Measurements from ENCODE around the gene KIRREL3.

The KIRREL3 gene

GRCh38 chr11:126587541-126587940, 413.0 kb downstream of the KIRREL3 start:
- in situ Hi-C loops (cut with MboI; ENCODE audit: low sequenced_read_pairs): no loop called here

- in situ Hi-C loops (cut with MboI; ENCODE audit: low sequenced_read_pairs): no loop called here
Observed at GRCh38 chr11:126585774-126586491, 414.6 kb downstream of the KIRREL3 start.

- in situ Hi-C loops (cut with MboI; ENCODE audit: low sequenced_read_pairs): no loop called here
Observed at GRCh38 chr11:126585388-126585773, 415.2 kb downstream of the KIRREL3 start.

GRCh38 chr11:126583594-126584427, 416.8 kb downstream of the KIRREL3 start:
- in situ Hi-C loops (cut with MboI; ENCODE audit: low sequenced_read_pairs): no loop called here

- in situ Hi-C loops (cut with MboI; ENCODE audit: low sequenced_read_pairs): no loop called here
Observed at GRCh38 chr11:126583101-126583500, 417.5 kb downstream of the KIRREL3 start.

GRCh38 chr11:126581871-126582648, 418.5 kb downstream of the KIRREL3 start:
- in situ Hi-C loops (cut with MboI; ENCODE audit: low sequenced_read_pairs): no loop called here

- in situ Hi-C loops (cut with MboI; ENCODE audit: low sequenced_read_pairs): no loop called here
Observed at GRCh38 chr11:126578426-126578825, 422.1 kb downstream of the KIRREL3 start.

GRCh38 chr11:126578021-126578420, 422.5 kb downstream of the KIRREL3 start:
- in situ Hi-C loops (cut with MboI; ENCODE audit: low sequenced_read_pairs): no loop called here

GRCh38 chr11:126575849-126576248, 424.7 kb downstream of the KIRREL3 start:
- in situ Hi-C loops (cut with MboI; ENCODE audit: low sequenced_read_pairs): no loop called here

GRCh38 chr11:126573325-126573978, 427.1 kb downstream of the KIRREL3 start:
- in situ Hi-C loops (cut with MboI; ENCODE audit: low sequenced_read_pairs): no loop called here

- in situ Hi-C loops (cut with MboI; ENCODE audit: low sequenced_read_pairs): no loop called here
Observed at GRCh38 chr11:126570489-126570888, 430.1 kb downstream of the KIRREL3 start.

GRCh38 chr11:126567419-126567818, 433.2 kb downstream of the KIRREL3 start:
- in situ Hi-C loops (cut with MboI; ENCODE audit: low sequenced_read_pairs): no loop called here

GRCh38 chr11:126564566-126564965, 436.0 kb downstream of the KIRREL3 start:
- in situ Hi-C loops (cut with MboI; ENCODE audit: low sequenced_read_pairs): no loop called here

GRCh38 chr11:126561327-126561893, 439.2 kb downstream of the KIRREL3 start:
- in situ Hi-C loops (cut with MboI; ENCODE audit: low sequenced_read_pairs): no loop called here

- in situ Hi-C loops (cut with MboI; ENCODE audit: low sequenced_read_pairs): no loop called here
Observed at GRCh38 chr11:126560221-126560620, 440.3 kb downstream of the KIRREL3 start.

- in situ Hi-C loops (cut with MboI; ENCODE audit: low sequenced_read_pairs): no loop called here
Observed at GRCh38 chr11:126548581-126549550, 451.7 kb downstream of the KIRREL3 start.

- in situ Hi-C loops (cut with MboI; ENCODE audit: low sequenced_read_pairs): no loop called here
Observed at GRCh38 chr11:126547691-126548090, 452.9 kb downstream of the KIRREL3 start.

- in situ Hi-C loops (cut with MboI; ENCODE audit: low sequenced_read_pairs): no loop called here
Observed at GRCh38 chr11:126547161-126547560, 453.4 kb downstream of the KIRREL3 start.

- in situ Hi-C loops (cut with MboI; ENCODE audit: low sequenced_read_pairs): no loop called here
Observed at GRCh38 chr11:126546694-126547093, 453.9 kb downstream of the KIRREL3 start.
